K562 (cell line): ENCODE measurements around the gene RBM45. TPM values are rescaled to one million over a fixed set of nuclear protein-coding genes. Genes with fewer than 3 reads are reported as not detected.

Experiments used
- CHD4 ChIP-seq: fragments of 200-600 bp; sonication (generic); IDR thresholded peaks from 3 replicates; pipeline ENCODE4 v1.6.1; 2012; ENCODE audit warnings: low read depth, mild to moderate bottlenecking, mixed read lengths, low read length, inconsistent platforms; ENCODE audit not compliant: insufficient read depth, insufficient replicate concordance, poor library complexity, severe bottlenecking
- CREB3L1 ChIP-seq: fragments of 450-650 bp; IDR thresholded peaks from 2 replicates; pipeline ENCODE4 v1.6.1; 2014; ENCODE audit warnings: low read depth, mild to moderate bottlenecking, moderate library complexity, borderline replicate concordance
- JUNB ChIP-seq: fragments of 450-650 bp; formaldehyde crosslinking; conservative IDR thresholded peaks from 2 replicates; pipeline ENCODE4 v1.4.0; 2020; ENCODE audit warnings: mild to moderate bottlenecking
- POLR2AphosphoS5 ChIP-seq: IDR thresholded peaks from 2 replicates; pipeline ENCODE4 v1.6.1; 2011; ENCODE audit warnings: mild to moderate bottlenecking, low read depth, low read length, moderate library complexity; ENCODE audit not compliant: control insufficient read depth, insufficient read depth
- SNIP1 ChIP-seq: fragments of 450-650 bp; IDR thresholded peaks from 2 replicates; pipeline ENCODE4 v1.7.1; 2017; ENCODE audit warnings: low read depth, mild to moderate bottlenecking
- TAF9B ChIP-seq: fragments of 450-650 bp; IDR thresholded peaks from 2 replicates; pipeline ENCODE4 v1.6.1; 2018; ENCODE audit warnings: mild to moderate bottlenecking; ENCODE audit not compliant: partially characterized antibody
- TRIM24 ChIP-seq, 2 experiments: fragments of 450-650 bp; IDR thresholded peaks; 2 replicates each; pipeline ENCODE4 v1.6.1; 2016
- ZBTB1 ChIP-seq: sonication (generic); formaldehyde crosslinking; IDR thresholded peaks from 2 replicates; pipeline ENCODE4 v1.8.1; 2023; ENCODE audit warnings: missing genetic modification reagents, low read depth, mild to moderate bottlenecking, borderline replicate concordance
- ZBTB34 ChIP-seq: fragments of 250-450 bp; sonication (Bioruptor Pico); IDR thresholded peaks from 2 replicates; pipeline ENCODE4 v1.8.0; 2021; ENCODE audit warnings: mild to moderate bottlenecking, moderate library complexity
- ZNF318 ChIP-seq, 2 experiments: fragments of 450-650 bp; IDR thresholded peaks; 2 replicates each; pipeline ENCODE4 v1.6.1; 2016; ENCODE audit warnings: mild to moderate bottlenecking in 2 of 2, borderline replicate concordance in 1 of 2, low read depth in 1 of 2, moderate library complexity in 1 of 2
- ZNF551 ChIP-seq: fragments of 250-450 bp; sonication (Bioruptor Pico); IDR thresholded peaks from 2 replicates; pipeline ENCODE4 v1.5.0; 2021; ENCODE audit warnings: mild to moderate bottlenecking, moderate library complexity
- ZNF644 ChIP-seq: fragments of 200-800 bp; sonication (Bioruptor generic); IDR thresholded peaks from 2 replicates; pipeline ENCODE4 v1.6.1; 2016; ENCODE audit warnings: low read depth, missing genetic modification characterization, missing compliant biosample characterization
- polyA plus RNA-seq, 8 experiments: library from polyadenylated mRNA; depleted of rRNA in 4 of 8; stranded (reverse) in 5 of 8; unstranded in 3 of 8; fragments of >200 nt; fragmentation: Nextera tagmentation in 2 of 8; fragmentation: Illumina TruSeq in 1 of 8; extraction: Ambion mirVana in 2 of 8; extraction: Trizol in 1 of 8; gene quantifications; 2 replicates each; pipeline versions ENCODE4 v1.2.1 to v1.2.3, GENCODE V29; 2011 to 2014; ENCODE audit warnings: inconsistent platforms in 1 of 8, missing spikeins in 1 of 8
- total RNA-seq, 7 experiments: library from RNA; depleted of rRNA in 6 of 7; stranded (reverse); fragments of >200 nt in 6 of 7; fragmentation: Illumina TruSeq in 2 of 7; extraction: Trizol in 2 of 7; gene quantifications; 2 replicates each; pipeline versions ENCODE4 v1.2.1 to v1.2.3, GENCODE V29; 2011 to 2021; ENCODE audit warnings: low replicate concordance in 1 of 7

Gene RBM45
- total and polyA plus RNA-seq, 9 of the 15 experiments (the other 6 are each of a cell fraction or from before 2014, with no cell fraction given) = 6.7 to 22.0 (median 15.0) TPM

GRCh38 chr2:178112202-178113152, at the start of gene RBM45 (continued):
- TF ChIP-seq ZNF318 (IDR thresholded peaks at IDR 0.05; ENCODE audit: borderline replicate concordance in 1 of 2, low read depth in 1 of 2) (no peak), CHD4 (no peak), ZBTB34 (CRISPR knock-in tag) (no peak), CREB3L1 (peak; percentile 72), TAF9B (peak; percentile 67), POLR2AphosphoS5 (peak; percentile 86), SNIP1 (peak; percentile 89), TRIM24 (IDR thresholded peaks at IDR 0.05) (peak; percentile 17 to 51; a peak in 2 of 4 replicates), JUNB (CRISPR knock-in tag) (no peak), ZNF551 (no peak), ZNF644 (tag) (peak; percentile 43; the same call in 1 of the 2 replicates), ZBTB1 (CRISPR knock-in tag) (no peak)
